HG03439 (cell line): ENCODE results near the gene ZNF609.
"Not testable (repeated sequence)": the region's sequence is repeated elsewhere in the genome, so short reads cannot be mapped to it uniquely, and the experiment has no call there.

Experiments
- ATAC-seq: cut with Tn5 transposase; IDR thresholded peaks from one replicate; pipeline ENCODE4 v1.9.1; 2021; ENCODE audit warnings: mild to moderate bottlenecking, moderate library complexity; ENCODE audit not compliant: unreplicated experiment

ZNF609 gene

GRCh38 chr15:64572856-64573255, 112.5 kb downstream of the ZNF609 start:
- ATAC-seq: no peak

DNA sequence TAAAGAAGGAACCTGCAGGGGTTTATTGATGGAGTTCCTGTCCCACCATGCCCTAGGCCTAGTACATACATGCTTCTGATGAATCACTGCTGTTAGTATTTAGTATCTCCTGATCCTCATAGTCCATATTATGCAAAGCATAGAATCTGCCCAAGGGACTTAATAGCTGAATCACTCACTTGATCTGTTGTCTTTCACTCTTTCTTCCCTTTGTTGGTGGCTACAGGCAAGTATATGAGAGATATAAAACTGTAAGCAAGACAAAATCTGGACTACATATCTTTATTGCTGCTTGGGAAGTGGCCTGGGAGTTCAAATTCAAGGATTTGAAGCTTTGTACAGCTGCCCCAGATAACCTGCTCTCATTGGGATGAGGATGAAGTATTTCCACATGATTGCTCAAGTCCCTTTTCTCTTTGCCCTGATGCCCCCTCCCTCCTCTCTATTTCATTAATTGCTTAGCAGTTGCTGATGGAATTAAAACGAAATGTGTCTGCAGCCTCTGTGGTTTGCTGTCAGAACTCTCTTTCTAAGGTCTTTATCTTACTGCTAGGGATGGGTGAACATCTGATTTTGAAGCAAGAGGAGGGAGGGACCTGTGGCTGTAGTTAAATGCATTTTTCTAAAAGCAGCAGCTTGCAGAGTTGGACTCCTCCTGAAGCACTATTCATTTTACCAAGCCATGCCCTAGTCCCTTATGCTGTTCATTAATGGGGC, 114.1 kb downstream of the ZNF609 start:
- ATAC-seq: no peak

- ATAC-seq: no peak
Observed at GRCh38 chr15:64580696-64581407, 120.5 kb downstream of the ZNF609 start.

- no peak for ATAC-seq
Observed at GRCh38 chr15:64581408-64581761, 121.0 kb downstream of the ZNF609 start.

DNA sequence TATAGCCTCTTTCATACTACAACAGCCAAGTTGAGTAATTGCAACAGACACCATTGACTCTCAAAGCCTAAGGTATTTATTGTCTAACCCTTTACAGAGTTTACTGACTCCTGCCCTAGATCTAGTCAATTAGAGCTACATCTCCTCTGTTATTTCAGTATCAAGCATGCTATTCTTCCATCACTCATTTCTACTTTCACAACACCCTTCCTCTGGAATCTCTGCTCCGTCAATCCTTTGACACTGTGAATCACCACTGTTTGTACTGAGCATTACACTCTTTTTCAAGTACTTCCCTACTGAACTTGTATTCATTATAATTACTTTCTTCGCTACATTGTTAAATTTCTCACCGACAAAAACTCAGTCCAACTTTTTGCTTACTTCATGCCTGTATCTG, 121.8 kb downstream of the ZNF609 start:
- no peak for ATAC-seq

DNA sequence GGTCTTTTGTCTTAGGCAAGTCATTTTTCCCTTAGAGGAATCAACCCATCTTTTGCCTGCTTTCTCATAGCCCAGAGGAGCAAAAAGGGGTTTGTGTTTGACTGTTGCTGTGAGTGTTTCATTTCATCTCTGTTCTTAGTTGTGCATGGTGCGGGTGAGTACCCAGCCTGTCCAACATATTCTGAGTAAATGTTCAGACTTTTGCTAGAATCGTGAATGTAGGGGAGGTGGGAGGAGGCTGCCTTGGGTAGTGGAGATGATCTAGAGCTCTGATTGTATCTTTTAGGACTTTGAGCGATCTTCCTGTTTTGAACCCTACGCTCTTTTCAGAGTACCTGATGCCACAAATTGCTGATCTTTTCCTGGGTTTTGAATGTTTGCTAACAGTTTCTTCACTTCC, 123.1 kb downstream of the ZNF609 start:
- no peak for ATAC-seq

- ATAC-seq: no peak
Observed at GRCh38 chr15:64583983-64584382, 123.6 kb downstream of the ZNF609 start.

DNA sequence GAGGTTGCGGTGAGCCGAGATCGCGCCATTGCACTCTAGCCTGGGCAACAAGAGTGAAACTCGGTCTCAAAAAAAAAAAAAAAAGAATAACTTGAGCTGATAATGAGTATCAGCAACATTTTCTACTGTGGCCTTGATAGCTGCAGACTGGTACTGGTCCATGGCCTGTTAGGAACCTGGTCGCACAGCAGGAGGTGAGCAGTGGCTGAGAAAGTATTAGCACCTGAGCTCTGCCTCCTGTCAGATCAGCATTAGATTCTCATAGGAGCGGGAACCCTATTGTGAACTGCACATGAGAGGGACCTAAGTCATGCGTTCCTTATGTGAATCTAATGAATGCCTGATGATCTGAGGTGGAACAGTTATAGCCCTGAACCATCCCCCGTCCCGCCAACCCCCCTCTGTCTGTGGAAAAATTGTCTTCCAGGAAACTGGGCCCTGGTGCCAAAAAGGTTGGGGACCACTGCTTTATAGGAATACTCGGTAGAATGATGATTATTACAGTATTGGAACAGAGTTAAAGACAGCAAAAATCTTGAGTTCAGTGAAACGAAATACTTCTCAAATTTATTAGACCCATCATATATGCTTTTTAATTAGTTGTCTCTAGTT, 126.0 kb downstream of the ZNF609 start:
- no peak for ATAC-seq

GRCh38 chr15:64586984-64587383, 126.6 kb downstream of the ZNF609 start:
- no peak for ATAC-seq

DNA sequence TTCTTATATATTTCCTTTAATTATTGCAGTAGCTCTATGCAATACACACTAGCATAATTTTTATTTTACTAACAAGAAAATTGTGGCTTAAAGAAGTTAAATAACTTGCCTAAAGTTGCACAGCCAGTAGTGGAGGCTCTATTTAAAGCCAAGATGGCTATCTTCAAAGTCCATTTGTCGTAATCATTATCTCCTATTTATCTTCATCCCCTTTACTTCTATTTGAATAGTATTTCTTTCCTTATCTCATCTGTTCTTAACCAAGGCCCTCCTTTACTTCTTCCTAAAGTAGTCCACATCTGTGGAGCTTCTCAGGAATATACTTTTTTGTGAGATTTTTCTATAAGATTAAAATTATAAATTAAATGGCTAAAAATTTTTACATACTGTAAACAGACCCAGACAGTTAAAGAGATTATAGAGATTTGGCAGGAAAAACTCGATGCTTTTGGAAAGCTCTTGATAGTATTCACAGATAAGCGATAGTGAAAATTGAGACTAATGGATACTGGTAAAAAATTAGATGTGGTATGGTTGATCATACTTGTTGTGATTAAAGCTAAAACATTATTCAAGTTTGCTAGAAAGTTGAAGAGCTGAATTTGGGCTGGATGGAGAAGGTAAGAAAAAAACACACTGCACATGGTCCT, 129.2 kb downstream of the ZNF609 start:
- ATAC-seq: no peak

- ATAC-seq: not testable (repeated sequence)
Observed at GRCh38 chr15:64592845-64593244, 132.5 kb downstream of the ZNF609 start.

- no peak for ATAC-seq
Observed at GRCh38 chr15:64596701-64597476, 136.5 kb downstream of the ZNF609 start.

DNA sequence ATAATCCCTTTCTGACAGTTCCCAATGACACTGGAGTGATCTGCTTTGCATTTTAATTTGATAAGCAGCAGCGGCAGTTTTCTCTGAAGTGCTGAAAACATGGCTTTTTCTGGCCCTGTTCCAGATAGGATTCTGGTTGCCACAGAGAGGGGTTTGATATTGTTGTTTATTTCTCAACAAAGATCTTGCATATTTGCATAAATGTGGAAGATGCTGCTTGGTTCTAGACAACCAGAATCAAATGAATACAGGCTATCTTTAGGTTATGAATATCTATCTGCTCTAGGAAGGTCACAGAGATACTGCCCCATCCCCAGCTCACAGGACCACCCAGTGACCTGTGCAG, 137.1 kb downstream of the ZNF609 start:
- ATAC-seq: no peak

DNA sequence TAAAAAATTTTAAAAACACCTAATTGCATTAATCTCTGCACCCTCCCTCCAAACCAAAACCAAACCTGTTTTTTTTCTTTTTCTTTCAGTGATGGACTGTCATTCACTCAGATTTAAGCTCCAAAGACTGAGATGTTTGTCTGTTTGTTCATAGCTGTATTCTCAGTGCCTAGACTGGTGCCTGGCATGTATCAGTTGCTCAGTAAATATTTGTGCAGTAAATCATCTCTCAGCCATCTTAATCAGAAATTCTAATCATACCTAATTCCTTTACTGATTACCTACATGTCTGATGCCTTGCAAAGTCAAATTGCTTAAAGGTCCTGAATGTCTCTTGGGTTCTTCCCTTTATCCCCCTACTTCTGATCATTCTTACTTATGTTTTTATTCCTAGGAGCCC, 138.8 kb downstream of the ZNF609 start:
- ATAC-seq: no peak

- ATAC-seq: no peak
Observed at GRCh38 chr15:64599716-64600115, 139.3 kb downstream of the ZNF609 start.

GRCh38 chr15:64600794-64601193, 140.4 kb downstream of the ZNF609 start:
- ATAC-seq: no peak

GRCh38 chr15:64604319-64604718, 143.9 kb downstream of the ZNF609 start:
- ATAC-seq: no peak

- not testable (repeated sequence) for ATAC-seq
Observed at GRCh38 chr15:64607416-64607815, 147.0 kb downstream of the ZNF609 start.

GRCh38 chr15:64610257-64610919, 150.0 kb downstream of the ZNF609 start:
- no peak for ATAC-seq

- no peak for ATAC-seq
Observed at GRCh38 chr15:64611085-64611725, 150.8 kb downstream of the ZNF609 start.
